Measurements from ENCODE around the gene DENND5A.
"Not testable (repeated sequence)": the region's sequence is repeated elsewhere in the genome, so short reads cannot be mapped to it uniquely, and the experiment has no call there.

DNA sequence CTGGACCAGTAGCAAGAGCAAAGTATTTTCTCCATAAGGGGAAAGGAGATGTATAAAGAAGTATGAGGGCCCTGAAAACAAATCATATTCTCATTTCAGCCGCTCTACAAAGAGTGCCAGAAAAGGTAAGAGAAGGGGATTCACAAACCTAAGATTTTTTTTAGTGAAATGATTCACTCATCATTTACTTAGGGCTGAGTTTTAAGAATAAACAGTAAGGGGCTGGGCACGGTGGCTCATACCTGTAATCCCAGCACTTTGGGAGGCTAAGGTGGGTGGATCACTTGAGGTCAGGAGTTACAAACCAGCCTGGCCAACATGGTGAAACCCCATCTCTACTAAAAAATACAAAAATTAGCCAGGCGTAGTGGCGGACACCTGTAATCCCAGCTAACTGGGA lies 55.5 kb downstream of the DENND5A start:
- not testable (repeated sequence) for TF ChIP-seq POLR2AphosphoS5 (IDR thresholded peaks at IDR 0.05; ENCODE audit: low read depth, low read length); SIN3A (IDR thresholded peaks at IDR 0.05; ENCODE audit: borderline replicate concordance, insufficient read depth, low read depth, low read length); CTCF (IDR thresholded peaks at IDR 0.05); TCF7L2 (IDR thresholded peaks at IDR 0.05; ENCODE audit: low read depth, low read length)

Measured in Panc1 (cell line).